Lower leg skin (tissue), 3 donors: ENCODE results near the gene MYO7A.

ENCODE experiments used
- POLR2A ChIP-seq, 2 donors: fragments of 450-650 bp; IDR thresholded peaks; one replicate each; pipeline ENCODE4 v1.6.1; 2016 to 2017; ENCODE audit warnings: antibody characterized with exemption in 2 of 2, mild to moderate bottlenecking in 1 of 2, moderate library complexity in 1 of 2
- TF ChIP-seq, protein P1 (sequence below), 3 donors: fragments of 450-650 bp; IDR thresholded peaks; one replicate each; pipeline ENCODE4 v1.5.1; 2016; ENCODE audit warnings: antibody characterized with exemption in 3 of 3, mild to moderate bottlenecking in 3 of 3, moderate library complexity in 2 of 3

DNA sequence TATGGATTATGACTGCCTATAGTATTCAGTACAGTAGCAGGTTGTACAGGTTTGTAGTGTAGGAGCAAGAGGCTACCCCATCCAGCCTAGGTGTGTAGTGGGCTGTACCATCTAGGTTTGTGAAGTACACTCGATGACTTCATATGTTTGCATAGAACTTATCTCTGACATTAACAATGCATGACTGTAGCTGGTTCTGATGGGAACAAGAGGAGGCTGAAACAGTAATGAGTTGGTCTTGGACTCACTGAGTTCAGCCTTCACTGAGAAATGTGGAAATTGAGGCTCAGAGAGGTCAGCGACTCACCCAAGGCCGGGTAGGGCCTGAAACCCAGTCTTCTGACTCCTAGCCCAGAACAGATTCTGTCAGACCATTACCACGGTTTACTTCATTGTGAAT is 13.0 kb downstream of the MYO7A start:
- TF ChIP-seq, protein P1, sequence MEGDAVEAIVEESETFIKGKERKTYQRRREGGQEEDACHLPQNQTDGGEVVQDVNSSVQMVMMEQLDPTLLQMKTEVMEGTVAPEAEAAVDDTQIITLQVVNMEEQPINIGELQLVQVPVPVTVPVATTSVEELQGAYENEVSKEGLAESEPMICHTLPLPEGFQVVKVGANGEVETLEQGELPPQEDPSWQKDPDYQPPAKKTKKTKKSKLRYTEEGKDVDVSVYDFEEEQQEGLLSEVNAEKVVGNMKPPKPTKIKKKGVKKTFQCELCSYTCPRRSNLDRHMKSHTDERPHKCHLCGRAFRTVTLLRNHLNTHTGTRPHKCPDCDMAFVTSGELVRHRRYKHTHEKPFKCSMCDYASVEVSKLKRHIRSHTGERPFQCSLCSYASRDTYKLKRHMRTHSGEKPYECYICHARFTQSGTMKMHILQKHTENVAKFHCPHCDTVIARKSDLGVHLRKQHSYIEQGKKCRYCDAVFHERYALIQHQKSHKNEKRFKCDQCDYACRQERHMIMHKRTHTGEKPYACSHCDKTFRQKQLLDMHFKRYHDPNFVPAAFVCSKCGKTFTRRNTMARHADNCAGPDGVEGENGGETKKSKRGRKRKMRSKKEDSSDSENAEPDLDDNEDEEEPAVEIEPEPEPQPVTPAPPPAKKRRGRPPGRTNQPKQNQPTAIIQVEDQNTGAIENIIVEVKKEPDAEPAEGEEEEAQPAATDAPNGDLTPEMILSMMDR (IDR thresholded peaks at IDR 0.05) = no peak
- TF ChIP-seq POLR2A (IDR thresholded peaks at IDR 0.05) = no peak
